Activated CD8-positive, alpha-beta memory T cell treated with anti-CD3 and anti-CD28 coated beads, Interleukin-2, amount 10 ng/mL, durations not matched to agents 7 days and 5 days (primary cell): ENCODE results near the gene LETMD1. TPM values are rescaled to one million over a fixed set of nuclear protein-coding genes. Genes with fewer than 3 reads are reported as not detected.
A peak's percentile ranks its signal among the peaks of the same experiment; 100 is the strongest.

Source experiments
- ATAC-seq: fragments of 150-1000 bp; cut with Tn5 transposase; one replicate; pipeline ENCODE4 v1.10.0; 2021; ENCODE audit warnings: moderate library complexity
- CTCF ChIA-PET: fragments of 350-600 bp; sonication (Branson Sonifier 250); formaldehyde crosslinking; loops from one replicate; lab custom pipeline; 2021; ENCODE audit warnings: antibody characterized with exemption; lab: Charles Lee
- DNase-seq: peaks from one replicate; pipeline ENCODE4 v3.0.0-alpha.2; 2020
- H3K27ac Mint-ChIP-seq: one replicate; pipeline ENCODE4 v1.8.0; 2021; ENCODE audit warnings: mild to moderate bottlenecking, mixed read lengths
- H3K27me3 Mint-ChIP-seq: one replicate; pipeline ENCODE4 v1.8.0; 2021; ENCODE audit warnings: mixed read lengths
- H3K36me3 Mint-ChIP-seq: one replicate; pipeline ENCODE4 v1.8.0; 2021; ENCODE audit warnings: mild to moderate bottlenecking, mixed read lengths
- H3K4me1 Mint-ChIP-seq: one replicate; pipeline ENCODE4 v1.8.0; 2021; ENCODE audit warnings: mixed read lengths
- H3K4me3 Mint-ChIP-seq: one replicate; pipeline ENCODE4 v1.8.0; 2021; ENCODE audit warnings: mild to moderate bottlenecking, moderate library complexity, mixed read lengths
- H3K9me3 Mint-ChIP-seq: one replicate; pipeline ENCODE4 v1.8.0; 2022; ENCODE audit warnings: low read depth, mixed read lengths
- total RNA-seq, 2 experiments: library from RNA; stranded (reverse); gene quantifications; one replicate each; pipeline ENCODE4 v1.2.3, GENCODE V29; 2021

Gene LETMD1
- total RNA-seq, 2 experiments from 2014 or later = 76.7 to 80.8 TPM

DNA sequence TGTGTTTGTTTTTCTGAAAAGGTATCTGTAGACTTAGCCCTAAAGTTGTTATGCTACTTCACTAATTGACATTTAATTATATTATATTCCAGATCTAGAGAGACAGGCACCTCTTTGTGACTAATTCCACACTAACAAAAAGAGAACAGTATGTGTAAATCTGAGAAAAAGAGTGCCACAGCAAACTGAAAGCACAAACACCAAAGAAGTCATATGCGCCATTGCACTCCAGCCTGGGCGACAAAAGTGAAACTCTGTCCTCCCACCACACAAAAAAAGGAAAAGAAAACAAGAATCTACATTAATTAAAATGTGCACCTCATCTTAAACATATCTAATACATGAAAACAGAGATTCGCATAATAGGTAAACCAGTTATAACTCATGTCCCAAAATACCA, 39.7 kb downstream of the LETMD1 start:
- H3K4me3 Mint-ChIP-seq = no peak overlapping the region
- peaks cover 10% of the 10 kb centered on the region for H3K36me3 Mint-ChIP-seq
- no peaks in the 10 kb centered on the region for H3K27me3 Mint-ChIP-seq
- peak overlapping the region; percentile 65 for H3K27ac Mint-ChIP-seq
- H3K4me1 Mint-ChIP-seq = peaks cover 19% of the 10 kb centered on the region
- no peaks in the 10 kb centered on the region for H3K9me3 Mint-ChIP-seq
- ATAC-seq (no peak), DNase-seq (peak; percentile 48)
- CTCF ChIA-PET = no interaction called here

GRCh38 chr12:51090705-51091229, 42.6 kb downstream of the LETMD1 start:
- CTCF ChIA-PET = no interaction called here
- Mint-ChIP-seq H3K4me1 (peaks cover 13% of the 10 kb centered on the region), H3K36me3 (peaks cover 27% of the 10 kb centered on the region), H3K27ac (no peak overlapping the region), H3K27me3 (no peaks in the 10 kb centered on the region), H3K9me3 (no peaks in the 10 kb centered on the region), H3K4me3 (no peak overlapping the region)
- DNase-seq (no peak), ATAC-seq (no peak)

DNA sequence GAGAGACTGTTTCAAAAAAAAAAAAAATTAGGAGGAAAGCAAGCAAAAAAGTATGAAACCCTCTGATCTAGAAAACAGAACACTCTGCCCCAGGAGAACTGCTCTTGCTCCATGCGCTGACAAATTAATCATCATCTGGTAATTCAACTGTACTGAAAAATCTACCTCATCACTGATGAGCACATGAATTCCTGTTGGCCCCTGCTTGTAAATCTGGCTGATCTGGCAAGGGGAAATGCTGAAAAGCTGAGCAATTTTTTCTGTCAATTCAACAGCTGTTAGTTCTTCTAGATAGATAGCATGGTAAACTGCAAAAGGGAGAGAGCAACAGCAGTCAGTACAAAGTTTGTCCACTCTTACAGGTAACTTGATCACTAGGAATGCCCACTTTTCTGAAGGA, 50.5 kb downstream of the LETMD1 start:
- H3K36me3 Mint-ChIP-seq = peaks cover 47% of the 10 kb centered on the region
- ATAC-seq (no peak), DNase-seq (no peak)
- H3K9me3 Mint-ChIP-seq = no peaks in the 10 kb centered on the region
- CTCF ChIA-PET = no interaction called here
- H3K4me3 Mint-ChIP-seq = no peak overlapping the region
- H3K27me3 Mint-ChIP-seq = no peaks in the 10 kb centered on the region
- H3K4me1 Mint-ChIP-seq = peaks cover 2% of the 10 kb centered on the region
- no peak overlapping the region for H3K27ac Mint-ChIP-seq

DNA sequence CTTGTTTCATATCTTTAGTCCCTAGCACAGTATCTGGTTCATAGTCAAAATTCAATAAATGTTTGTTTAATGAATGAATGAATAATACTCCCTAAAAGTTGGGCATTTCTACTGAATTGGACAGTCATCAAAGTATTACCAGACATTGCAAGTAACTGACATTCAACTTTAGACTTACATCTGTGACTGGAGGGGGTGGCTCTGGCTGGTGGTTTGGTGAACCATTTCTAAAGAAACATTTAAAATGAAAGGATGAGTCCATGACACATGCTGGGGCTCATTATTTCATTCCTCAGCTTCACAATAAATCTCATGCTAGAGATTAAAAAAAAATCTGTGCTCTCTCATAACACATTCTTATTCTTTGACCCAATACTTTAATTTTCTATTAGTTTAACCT, 55.9 kb downstream of the LETMD1 start:
- Mint-ChIP-seq H3K4me3 (no peak overlapping the region), H3K4me1 (peaks cover 8% of the 10 kb centered on the region), H3K36me3 (peaks cover 43% of the 10 kb centered on the region), H3K27ac (no peak overlapping the region), H3K9me3 (no peaks in the 10 kb centered on the region), H3K27me3 (no peaks in the 10 kb centered on the region)
- ATAC-seq (no peak), DNase-seq (no peak)
- CTCF ChIA-PET = no interaction called here

DNA sequence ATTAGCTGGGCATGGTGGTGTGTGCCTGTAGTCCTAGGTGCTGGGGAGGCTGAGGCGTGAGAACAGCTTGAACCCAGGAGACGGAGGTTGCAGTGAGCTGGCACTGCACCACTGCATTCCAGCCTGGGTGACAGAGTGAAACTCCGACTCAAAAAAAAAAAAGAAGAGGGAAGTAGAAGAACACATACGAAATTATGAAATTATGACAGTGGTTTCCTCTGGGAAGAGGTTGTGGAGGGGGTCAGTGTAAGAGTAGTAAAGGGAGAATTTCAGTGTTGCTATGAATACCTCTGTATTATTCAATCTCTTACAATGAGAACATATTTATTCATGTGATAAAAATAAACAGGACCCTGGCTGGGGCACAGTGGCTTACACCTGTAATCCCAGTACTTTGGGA, 60.0 kb downstream of the LETMD1 start:
- Mint-ChIP-seq H3K36me3 (peaks cover 46% of the 10 kb centered on the region), H3K27me3 (no peaks in the 10 kb centered on the region), H3K9me3 (no peaks in the 10 kb centered on the region), H3K4me1 (peaks cover 8% of the 10 kb centered on the region), H3K27ac (no peak overlapping the region), H3K4me3 (no peak overlapping the region)
- DNase-seq (no peak), ATAC-seq (no peak)
- CTCF ChIA-PET = no interaction called here

Other genes starting within 250 kb of the LETMD1 start
- gene TMPRSS12, start 205.4 kb upstream of the LETMD1 start, total RNA-seq = not detected
- not detected for gene HIGD1C, start 95.8 kb upstream of the LETMD1 start, total RNA-seq
- gene SLC11A2, start 21.9 kb upstream of the LETMD1 start, total RNA-seq = 10 to 100 TPM; 38.2 to 42.3 TPM
- gene CSRNP2, start 35.3 kb downstream of the LETMD1 start, total RNA-seq = 10 to 100 TPM; 17.7 to 20.4 TPM
- 10 to 100 TPM; 34.7 to 40.5 TPM for gene TFCP2, start 124.8 kb downstream of the LETMD1 start, total RNA-seq
- gene POU6F1, start 169.7 kb downstream of the LETMD1 start, total RNA-seq = 1 to 10 TPM; 3.6 to 5.4 TPM
- gene DAZAP2, start 190.5 kb downstream of the LETMD1 start, total RNA-seq = 100 to 1,000 TPM; 174 to 181 TPM
- gene SMAGP, start 222.1 kb downstream of the LETMD1 start, total RNA-seq = 1 to 10 TPM; 1.4 to 3.4 TPM